Retinal pigment epithelial cell (primary cell): ENCODE results near the gene PCDH9.

Experiments used
- DNase-seq: peaks from one replicate; pipeline ENCODE4 v3.0.0-alpha.2; 2010; ENCODE audit warnings: low read depth
- H3K4me3 ChIP-seq: 2 replicates; pipeline ENCODE4 v1.5.1; 2011; ENCODE audit warnings: mild to moderate bottlenecking, low read length, control low read depth, moderate library complexity
- TF ChIP-seq, protein P1 (sequence below): conservative IDR thresholded peaks from 2 replicates; pipeline ENCODE4 v1.5.1; 2011; ENCODE audit warnings: low read depth, low read length, control low read depth, inconsistent platforms

The PCDH9 gene

DNA sequence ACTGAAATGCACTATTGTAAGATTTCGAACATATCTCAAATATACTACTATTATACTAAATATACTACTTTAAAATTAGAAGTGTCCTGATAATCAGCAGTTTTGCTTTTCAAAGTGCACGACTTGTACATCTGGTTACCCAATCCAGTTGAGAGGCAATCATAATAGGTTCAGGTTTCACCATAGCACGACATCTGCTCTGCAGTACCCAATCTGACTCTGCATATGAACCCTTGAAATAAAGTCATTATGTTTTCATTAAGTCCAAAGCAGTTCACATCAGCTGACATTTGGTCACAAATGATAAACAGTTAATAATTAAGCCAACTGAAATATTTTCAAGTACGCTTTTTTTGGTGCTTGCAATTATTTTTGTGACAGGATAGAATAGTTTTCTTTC, 90.6 kb downstream of the PCDH9 start:
- TF ChIP-seq, protein P1, sequence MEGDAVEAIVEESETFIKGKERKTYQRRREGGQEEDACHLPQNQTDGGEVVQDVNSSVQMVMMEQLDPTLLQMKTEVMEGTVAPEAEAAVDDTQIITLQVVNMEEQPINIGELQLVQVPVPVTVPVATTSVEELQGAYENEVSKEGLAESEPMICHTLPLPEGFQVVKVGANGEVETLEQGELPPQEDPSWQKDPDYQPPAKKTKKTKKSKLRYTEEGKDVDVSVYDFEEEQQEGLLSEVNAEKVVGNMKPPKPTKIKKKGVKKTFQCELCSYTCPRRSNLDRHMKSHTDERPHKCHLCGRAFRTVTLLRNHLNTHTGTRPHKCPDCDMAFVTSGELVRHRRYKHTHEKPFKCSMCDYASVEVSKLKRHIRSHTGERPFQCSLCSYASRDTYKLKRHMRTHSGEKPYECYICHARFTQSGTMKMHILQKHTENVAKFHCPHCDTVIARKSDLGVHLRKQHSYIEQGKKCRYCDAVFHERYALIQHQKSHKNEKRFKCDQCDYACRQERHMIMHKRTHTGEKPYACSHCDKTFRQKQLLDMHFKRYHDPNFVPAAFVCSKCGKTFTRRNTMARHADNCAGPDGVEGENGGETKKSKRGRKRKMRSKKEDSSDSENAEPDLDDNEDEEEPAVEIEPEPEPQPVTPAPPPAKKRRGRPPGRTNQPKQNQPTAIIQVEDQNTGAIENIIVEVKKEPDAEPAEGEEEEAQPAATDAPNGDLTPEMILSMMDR = no peak
- DNase-seq = no peak
- no peak overlapping the region for H3K4me3 ChIP-seq

DNA sequence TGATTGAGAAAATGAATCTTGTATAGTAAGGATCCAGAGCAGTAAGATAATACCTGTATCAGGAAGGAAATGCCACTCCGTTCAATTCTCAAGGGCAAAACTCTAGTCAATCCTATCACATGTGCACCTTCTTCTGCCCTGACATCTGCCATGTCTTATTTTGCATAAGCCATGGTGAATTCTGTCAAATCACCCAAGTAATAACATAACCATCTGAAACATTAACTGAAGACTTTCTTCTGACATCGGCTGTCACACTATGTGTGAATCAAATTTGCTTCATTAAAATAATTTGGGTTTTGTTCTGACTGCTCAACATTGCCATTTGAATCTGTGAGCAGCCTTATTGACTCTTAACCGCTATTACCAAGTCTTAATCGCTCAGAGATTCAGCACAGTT, 91.2 kb downstream of the PCDH9 start:
- TF ChIP-seq, protein P1 = no peak
- DNase-seq = no peak
- H3K4me3 ChIP-seq = no peak overlapping the region

DNA sequence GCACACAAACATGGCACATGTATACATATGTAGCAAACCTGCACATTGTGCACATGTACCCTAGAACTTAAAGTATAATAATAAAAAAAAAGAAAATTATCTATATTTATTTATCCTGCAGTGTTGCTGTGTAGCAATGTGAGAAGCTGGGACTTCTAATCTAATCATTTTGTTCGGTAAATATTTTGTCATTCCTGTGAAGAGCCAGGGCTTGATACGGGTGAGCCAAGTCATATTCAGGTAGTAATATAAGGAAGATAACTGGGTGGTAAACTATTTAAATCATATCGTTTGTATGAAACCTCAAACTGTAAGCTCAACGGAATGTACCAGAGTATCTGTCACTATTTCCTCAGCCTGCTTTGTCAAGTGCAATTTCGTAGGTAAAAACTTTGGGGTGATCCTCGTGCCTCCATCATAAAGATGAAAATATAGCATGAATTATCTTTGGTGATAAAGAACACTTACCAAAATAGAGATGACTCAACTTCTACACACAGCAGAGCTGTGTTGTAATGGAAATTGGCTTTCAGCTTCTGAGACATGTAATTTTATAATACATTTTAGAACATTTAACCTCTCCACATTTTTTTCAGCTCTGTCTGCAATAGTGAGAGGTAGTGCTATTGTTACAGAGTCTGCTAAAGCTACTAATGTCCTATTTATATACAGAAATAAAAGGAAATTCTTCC, 92.9 kb downstream of the PCDH9 start:
- DNase-seq = no peak
- TF ChIP-seq, protein P1 = no peak
- no peak overlapping the region for H3K4me3 ChIP-seq

DNA sequence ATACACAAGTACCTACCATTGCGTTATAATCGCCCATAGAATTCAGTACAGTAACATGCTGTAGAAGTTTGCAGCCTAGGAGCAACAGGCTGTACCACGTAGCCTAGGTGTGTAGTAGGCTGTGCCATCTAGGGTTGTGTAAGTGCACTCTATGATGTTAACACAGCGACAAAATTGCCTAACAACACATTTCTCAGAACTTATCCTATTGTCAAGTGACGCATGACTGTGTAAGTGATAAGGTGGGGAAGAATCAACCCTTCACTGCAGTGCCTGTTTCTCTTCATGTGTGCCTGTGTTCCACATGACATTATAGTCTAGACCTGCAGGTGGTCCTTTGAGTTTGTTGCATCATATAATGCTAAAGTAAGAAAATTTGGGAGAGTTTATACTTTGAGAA, 94.0 kb downstream of the PCDH9 start:
- DNase-seq = no peak
- TF ChIP-seq, protein P1 = no peak
- H3K4me3 ChIP-seq = no peak overlapping the region

DNA sequence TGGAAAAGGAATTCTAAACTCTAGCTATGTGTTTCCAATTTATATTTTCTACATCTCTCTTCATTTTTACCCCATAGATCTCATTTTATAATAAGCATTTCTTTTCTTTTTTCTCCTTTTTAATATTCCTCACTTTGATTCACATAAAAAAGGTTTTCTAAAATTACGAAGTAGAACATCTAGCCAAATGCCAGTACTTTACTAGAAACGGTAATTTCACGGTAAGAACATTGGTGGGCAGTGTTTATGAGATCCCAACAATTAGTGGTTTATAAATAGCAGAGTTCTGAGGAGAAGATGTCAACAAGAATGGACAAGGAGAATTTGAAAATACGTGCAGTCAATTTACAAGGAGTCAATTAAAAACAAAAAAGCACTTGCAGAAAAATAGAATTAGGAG, 94.8 kb downstream of the PCDH9 start:
- H3K4me3 ChIP-seq = no peak overlapping the region
- DNase-seq = no peak
- TF ChIP-seq, protein P1 = no peak

DNA sequence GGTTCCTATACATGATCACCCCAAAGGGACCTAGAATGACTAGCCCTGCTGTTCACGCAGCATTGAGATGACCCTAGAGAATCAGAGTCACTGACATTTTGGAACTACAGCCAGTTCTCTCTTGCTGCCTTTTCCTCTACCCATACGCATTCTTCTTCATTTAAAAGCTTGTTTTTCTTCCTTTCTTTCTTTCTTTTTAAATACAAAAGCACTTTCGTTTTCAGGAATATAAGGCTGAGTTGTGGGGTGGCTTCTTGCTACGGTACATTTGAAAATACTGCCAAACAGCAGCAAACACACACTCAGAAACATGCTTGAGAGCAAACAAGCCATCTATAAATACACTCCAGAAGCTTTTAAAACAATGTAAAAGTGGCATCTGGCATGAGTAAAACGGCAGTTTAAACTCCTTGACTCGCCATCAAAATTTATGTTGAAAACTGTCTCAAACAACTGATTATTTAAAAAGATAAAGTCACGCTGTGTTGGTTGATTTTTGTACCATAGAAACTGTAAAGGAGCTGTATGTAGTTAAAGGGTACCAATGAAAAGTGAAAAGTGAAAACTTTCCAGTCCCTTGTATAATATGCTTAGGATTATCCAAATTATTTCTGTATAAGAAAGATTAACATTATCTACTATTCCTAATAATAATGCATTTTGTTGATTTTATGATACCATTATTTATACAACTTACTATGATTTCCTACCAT, 95.6 kb downstream of the PCDH9 start:
- DNase-seq = no peak
- H3K4me3 ChIP-seq = no peak overlapping the region
- TF ChIP-seq, protein P1 = no peak

DNA sequence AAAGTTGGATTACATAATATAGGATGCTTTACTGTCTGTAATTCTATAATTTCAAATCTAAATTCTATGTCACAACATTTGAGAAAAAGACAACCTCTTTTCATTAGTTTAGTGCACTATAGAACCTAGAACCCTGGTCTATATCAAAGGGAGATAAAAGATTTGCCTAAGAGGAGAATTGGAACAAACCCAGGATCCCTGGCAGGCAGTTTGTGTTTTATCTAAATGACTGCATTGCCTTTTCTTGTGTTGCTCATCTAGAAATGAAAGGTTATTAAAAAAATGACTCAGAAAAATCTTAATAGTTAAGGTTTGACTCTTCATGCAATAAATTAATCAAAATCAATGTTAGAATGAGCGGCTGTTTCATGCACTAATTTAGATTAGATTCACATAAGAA, 96.7 kb downstream of the PCDH9 start:
- TF ChIP-seq, protein P1 = no peak
- DNase-seq = no peak
- no peak overlapping the region for H3K4me3 ChIP-seq
